GM12865 (cell line): Measurements from ENCODE around the gene TM9SF2.

Experiments
- DNase-seq: peaks from one replicate; pipeline ENCODE4 v3.0.0; 2010; ENCODE audit warnings: low read depth
- H3K4me3 ChIP-seq: 2 replicates; pipeline ENCODE4 v1.5.1; 2011; ENCODE audit warnings: mild to moderate bottlenecking, low read depth, low read length, control low read depth
- TF ChIP-seq, protein P1 (sequence below): IDR thresholded peaks from 2 replicates; pipeline ENCODE4 v1.5.1; 2011; ENCODE audit warnings: low read length, control low read depth, low read depth, inconsistent platforms; ENCODE audit not compliant: insufficient read depth; ENCODE audit errors: missing control alignments

Gene TM9SF2

DNA sequence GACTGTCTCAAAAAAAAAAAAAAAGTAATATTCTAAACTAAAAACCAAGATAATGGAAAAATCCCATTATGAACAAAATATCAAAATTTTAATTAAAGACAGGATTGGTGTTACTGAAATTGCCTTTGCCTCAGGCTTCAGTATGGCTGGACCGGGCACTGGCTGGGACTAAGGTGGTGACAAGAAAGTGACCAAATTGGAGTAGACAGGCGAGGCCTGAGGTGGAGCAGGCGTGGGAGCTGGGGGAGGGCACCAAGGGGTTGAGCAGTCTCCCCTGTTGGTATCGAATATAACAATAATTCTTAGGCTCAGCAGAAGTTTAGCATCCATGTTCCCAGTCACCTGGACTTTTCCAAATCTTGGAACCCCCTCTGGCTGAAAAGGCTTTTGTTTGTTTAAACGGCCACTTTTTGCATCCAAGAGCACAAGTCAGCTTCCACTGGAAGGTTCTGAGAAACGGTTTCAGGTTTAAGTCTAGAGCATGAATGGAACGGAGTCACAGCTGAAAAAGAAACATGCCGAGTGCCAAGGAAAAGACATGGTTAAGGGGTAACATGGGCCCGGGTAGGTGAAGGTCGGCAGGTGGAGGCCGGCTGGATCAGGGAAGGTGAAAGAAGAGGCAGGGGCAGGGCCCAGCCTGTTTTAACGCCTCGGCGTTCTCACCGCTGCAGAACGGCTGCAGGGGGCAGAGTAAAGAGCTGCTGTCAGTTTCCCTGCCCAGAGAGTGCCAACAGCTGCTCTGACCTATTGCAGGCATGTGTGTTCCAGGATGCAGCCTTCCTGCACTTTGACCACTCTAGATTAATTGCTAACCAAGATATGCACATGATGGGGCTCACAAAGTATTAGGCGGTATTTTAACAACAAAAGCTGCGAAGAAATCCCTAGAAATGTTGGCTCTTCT is 104.4 kb downstream of the TM9SF2 start:
- DNase-seq: peak; percentile 64
- TF ChIP-seq, protein P1, sequence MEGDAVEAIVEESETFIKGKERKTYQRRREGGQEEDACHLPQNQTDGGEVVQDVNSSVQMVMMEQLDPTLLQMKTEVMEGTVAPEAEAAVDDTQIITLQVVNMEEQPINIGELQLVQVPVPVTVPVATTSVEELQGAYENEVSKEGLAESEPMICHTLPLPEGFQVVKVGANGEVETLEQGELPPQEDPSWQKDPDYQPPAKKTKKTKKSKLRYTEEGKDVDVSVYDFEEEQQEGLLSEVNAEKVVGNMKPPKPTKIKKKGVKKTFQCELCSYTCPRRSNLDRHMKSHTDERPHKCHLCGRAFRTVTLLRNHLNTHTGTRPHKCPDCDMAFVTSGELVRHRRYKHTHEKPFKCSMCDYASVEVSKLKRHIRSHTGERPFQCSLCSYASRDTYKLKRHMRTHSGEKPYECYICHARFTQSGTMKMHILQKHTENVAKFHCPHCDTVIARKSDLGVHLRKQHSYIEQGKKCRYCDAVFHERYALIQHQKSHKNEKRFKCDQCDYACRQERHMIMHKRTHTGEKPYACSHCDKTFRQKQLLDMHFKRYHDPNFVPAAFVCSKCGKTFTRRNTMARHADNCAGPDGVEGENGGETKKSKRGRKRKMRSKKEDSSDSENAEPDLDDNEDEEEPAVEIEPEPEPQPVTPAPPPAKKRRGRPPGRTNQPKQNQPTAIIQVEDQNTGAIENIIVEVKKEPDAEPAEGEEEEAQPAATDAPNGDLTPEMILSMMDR: peak; percentile 21
- H3K4me3 ChIP-seq: peak overlapping the region; percentile 80

DNA sequence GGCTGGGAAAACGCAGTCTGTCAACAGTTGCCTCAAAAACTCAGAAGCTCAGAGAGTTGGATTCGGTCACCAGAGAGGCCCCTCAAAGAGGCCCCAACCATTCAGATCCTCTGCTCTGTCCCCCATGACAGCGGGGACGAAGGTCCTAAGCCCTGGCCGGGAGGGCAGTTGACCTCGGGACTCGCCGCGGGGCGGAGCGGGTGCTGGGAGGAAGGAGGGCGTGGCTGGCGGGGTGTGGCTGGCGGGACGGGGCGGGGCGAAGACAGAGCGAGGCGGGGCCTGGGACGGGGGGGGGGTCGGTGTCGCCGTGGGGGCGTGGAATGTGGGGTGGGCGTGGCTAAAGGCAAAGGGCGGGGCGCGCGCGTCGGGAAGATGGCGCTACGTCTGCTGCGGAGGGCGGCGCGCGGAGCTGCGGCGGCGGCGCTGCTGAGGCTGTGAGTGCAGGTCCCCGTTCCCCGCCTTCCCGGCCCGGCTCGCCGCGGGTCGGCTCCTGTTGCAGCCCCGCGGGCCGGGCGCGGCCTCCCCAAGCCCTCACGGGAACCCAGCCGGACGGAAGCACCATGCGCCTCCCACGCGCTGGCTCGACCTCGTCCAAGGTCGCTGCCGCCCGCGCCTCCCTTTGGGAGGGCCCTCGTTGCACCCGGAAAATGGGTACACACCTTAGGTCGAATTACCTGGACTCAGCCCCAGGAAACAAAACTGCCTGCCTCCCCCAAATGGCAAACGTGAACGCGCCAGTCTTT is 105.2 kb downstream of the TM9SF2 start, which contains the start of gene CLYBL:
Gene CLYBL (plus strand): TSS at position 367 of the 743 bp plus-strand sequence.
- peak; percentile 95 for DNase-seq
- TF ChIP-seq, protein P1: no peak
- peak within 1 kb of the TSS; percentile 80 for H3K4me3 ChIP-seq

DNA sequence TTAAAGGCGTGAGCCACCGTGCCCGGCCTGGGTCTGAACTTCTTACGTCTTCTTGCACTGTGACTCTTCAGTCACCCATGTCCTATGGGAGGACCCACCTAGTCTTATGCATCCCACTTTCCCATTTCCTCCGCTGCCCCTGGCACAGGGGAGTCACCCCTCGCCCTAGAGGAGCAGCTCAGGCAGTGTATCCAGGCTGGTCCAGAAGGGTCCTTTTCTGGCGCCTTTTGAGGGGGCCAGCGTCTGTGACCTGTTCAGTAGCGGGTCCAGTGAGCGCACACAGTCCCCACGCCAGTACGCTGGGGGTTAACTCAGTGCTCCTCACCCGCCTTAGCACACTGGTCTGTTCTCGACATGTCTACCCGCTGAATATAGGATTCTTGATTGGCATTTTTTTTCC is 107.1 kb downstream of the TM9SF2 start:
- TF ChIP-seq, protein P1: no peak
- no peak for DNase-seq
- H3K4me3 ChIP-seq: no peak overlapping the region

DNA sequence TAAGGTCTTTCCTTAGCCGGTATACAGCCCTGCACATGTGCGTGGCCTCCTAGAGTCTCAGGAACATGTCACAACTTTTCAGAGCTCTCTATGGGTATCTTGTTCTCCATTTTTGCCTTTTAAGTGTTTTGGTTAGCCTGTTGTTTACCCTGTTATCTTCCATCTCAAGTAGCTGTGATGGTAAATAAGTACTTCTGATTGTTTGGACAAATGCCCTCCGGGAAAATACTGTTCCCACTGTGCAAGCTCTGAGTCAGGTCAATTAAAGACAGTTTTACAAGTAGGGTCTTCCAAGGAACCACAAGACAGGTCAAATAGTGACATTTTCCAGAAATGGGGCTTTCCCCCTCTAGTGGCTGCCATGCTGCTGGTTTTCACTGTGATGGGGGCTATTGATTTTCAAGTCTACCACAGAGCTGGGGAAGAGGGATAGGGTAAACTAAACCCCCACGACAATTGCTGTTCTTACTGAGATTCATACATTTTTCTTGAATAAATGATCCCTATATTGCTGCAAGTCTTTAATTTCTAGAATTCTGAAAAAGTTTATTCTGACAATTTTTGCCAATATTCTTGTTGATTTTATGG is 109.5 kb downstream of the TM9SF2 start:
- no peak for DNase-seq
- H3K4me3 ChIP-seq: no peak overlapping the region
- TF ChIP-seq, protein P1: no peak
